ENCODE measurements around the gene BCKDHB.

DNA sequence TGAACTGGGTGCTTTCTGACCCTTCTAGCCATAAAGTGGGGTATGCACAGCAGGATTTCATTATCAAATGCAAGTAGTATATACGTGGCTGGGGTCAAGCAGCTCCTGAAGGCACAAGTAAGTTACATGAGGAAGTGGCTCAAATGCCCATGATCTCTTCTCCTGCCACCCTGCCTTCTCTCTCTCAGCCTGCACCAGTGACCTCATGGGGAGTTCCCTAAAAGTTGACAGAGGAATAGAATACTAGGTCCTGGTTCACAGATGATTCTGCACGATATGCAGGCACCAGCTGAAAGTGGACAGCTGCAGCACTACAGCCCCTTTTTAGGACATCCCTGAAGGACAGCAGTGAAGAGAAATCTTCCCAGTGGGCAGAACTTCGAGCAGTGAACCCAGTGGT, 282.0 kb downstream of the BCKDHB start:
- no peak for TF ChIP-seq POLR2A (IDR thresholded peaks at IDR 0.05)
- TF ChIP-seq, protein P1, sequence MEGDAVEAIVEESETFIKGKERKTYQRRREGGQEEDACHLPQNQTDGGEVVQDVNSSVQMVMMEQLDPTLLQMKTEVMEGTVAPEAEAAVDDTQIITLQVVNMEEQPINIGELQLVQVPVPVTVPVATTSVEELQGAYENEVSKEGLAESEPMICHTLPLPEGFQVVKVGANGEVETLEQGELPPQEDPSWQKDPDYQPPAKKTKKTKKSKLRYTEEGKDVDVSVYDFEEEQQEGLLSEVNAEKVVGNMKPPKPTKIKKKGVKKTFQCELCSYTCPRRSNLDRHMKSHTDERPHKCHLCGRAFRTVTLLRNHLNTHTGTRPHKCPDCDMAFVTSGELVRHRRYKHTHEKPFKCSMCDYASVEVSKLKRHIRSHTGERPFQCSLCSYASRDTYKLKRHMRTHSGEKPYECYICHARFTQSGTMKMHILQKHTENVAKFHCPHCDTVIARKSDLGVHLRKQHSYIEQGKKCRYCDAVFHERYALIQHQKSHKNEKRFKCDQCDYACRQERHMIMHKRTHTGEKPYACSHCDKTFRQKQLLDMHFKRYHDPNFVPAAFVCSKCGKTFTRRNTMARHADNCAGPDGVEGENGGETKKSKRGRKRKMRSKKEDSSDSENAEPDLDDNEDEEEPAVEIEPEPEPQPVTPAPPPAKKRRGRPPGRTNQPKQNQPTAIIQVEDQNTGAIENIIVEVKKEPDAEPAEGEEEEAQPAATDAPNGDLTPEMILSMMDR (IDR thresholded peaks at IDR 0.05): no peak
- TF ChIP-seq EP300 (IDR thresholded peaks at IDR 0.05): no peak
- TF ChIP-seq POLR2AphosphoS5 (IDR thresholded peaks at IDR 0.05): no peak
